Esophagus muscularis mucosa (tissue), 3 donors: Measurements from ENCODE around the gene SYCP2.

Experiments used
- EP300 ChIP-seq: sonication (generic); formaldehyde crosslinking; IDR thresholded peaks from one replicate; pipeline ENCODE4 v1.6.1; 2017; ENCODE audit warnings: antibody characterized with exemption
- TF ChIP-seq, protein P1 (sequence below), 3 experiments: fragments of 200-600 bp in 2 of 3; fragments of 450-650 bp in 1 of 3; sonication (generic) in 2 of 3; IDR thresholded peaks; one replicate each; pipeline ENCODE4 v1.5.1; 2017 to 2019; ENCODE audit warnings: antibody characterized with exemption in 3 of 3, mild to moderate bottlenecking in 2 of 3, moderate library complexity in 1 of 3

DNA sequence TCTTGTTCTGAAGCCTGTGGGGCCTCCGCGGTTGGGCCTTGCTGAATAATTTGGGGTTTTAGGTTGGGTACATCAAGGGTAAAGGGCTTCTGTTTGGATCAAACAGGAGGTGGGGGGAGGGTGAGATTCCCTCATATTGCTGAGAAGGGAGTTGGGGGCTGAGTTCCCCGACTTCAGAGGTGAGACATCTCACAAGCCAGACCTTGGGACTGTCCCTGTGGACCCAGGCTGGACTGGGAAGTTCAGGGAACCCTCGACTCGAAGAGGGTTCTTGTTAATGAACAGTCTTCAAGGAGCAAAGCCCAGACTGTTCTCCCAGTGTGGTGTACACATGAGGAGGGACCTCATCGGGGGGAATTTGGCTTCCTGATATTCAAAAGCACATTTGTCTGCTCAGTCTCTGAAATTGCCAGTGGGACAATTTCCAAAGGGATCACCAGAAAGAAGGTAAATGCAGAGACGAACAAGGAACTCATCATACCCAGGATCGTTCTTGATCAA lies 118.5 kb downstream of the SYCP2 start:
- no peak for TF ChIP-seq EP300
- TF ChIP-seq, protein P1, sequence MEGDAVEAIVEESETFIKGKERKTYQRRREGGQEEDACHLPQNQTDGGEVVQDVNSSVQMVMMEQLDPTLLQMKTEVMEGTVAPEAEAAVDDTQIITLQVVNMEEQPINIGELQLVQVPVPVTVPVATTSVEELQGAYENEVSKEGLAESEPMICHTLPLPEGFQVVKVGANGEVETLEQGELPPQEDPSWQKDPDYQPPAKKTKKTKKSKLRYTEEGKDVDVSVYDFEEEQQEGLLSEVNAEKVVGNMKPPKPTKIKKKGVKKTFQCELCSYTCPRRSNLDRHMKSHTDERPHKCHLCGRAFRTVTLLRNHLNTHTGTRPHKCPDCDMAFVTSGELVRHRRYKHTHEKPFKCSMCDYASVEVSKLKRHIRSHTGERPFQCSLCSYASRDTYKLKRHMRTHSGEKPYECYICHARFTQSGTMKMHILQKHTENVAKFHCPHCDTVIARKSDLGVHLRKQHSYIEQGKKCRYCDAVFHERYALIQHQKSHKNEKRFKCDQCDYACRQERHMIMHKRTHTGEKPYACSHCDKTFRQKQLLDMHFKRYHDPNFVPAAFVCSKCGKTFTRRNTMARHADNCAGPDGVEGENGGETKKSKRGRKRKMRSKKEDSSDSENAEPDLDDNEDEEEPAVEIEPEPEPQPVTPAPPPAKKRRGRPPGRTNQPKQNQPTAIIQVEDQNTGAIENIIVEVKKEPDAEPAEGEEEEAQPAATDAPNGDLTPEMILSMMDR (IDR thresholded peaks at IDR 0.05) = no peak
